A549 (cell line): Measurements from ENCODE around the gene TMOD1. TPM values are rescaled to one million over a fixed set of nuclear protein-coding genes. Genes with fewer than 3 reads are reported as not detected.

Source experiments
- ATAC-seq, 2 experiments: fragments of 200-7000 bp in 1 of 2; fragments of >200 bp in 1 of 2; cut with Nextera tagmentation in 1 of 2; cut with Tn5 transposase in 1 of 2; 3 replicates each; pipeline versions ENCODE4 v1.8.0 to v1.9.1; 2018 to 2020; ENCODE audit warnings: mild to moderate bottlenecking in 1 of 2, moderate library complexity in 1 of 2
- CTCF ChIA-PET: fragments of 300-600 bp; sonication (Branson Sonifier 250); formaldehyde crosslinking; extraction: SDS; loops from one replicate; lab custom pipeline; 2021; ENCODE audit warnings: antibody characterized with exemption, inconsistent platforms; lab: Yijun Ruan, JAX
- POLR2A ChIA-PET: fragments of 350-600 bp; formaldehyde crosslinking; extraction: SDS; loops from one replicate; lab custom pipeline; 2021; ENCODE audit warnings: antibody characterized with exemption, inconsistent platforms; lab: Yijun Ruan, JAX
- DNase-seq, 2 experiments: peaks; one replicate each; pipeline versions ENCODE4 v3.0.0 to v3.0.0-alpha.2; 2011 to 2016; ENCODE audit warnings: low read depth in 1 of 2, low spot score in 1 of 2
- FAIRE-seq: peaks from 2 replicates; lab custom pipeline; 2011; peaks lifted over from hg19 to GRCh38; lab: Jason Lieb, UNC
- H3K27ac ChIP-seq, 2 experiments: fragments of >200 bp; sonication (Bioruptor Twin); formaldehyde crosslinking; 3 replicates each; pipeline ENCODE4 v1.5.1; 2016 to 2017
- H3K4me1 ChIP-seq: fragments of >200 bp; sonication (Bioruptor Twin); formaldehyde crosslinking; 3 replicates; pipeline ENCODE4 v1.6.1; 2016
- H3K4me2 ChIP-seq: fragments of >200 bp; sonication (Bioruptor Twin); formaldehyde crosslinking; 3 replicates; pipeline ENCODE4 v1.6.1; 2016
- H3K4me3 ChIP-seq: fragments of >200 bp; sonication (Bioruptor Twin); formaldehyde crosslinking; 3 replicates; pipeline ENCODE4 v1.5.1; 2016
- H3K9me3 ChIP-seq: fragments of >200 bp; sonication (Bioruptor Twin); formaldehyde crosslinking; 3 replicates; pipeline ENCODE4 v1.6.1; 2016
- CHD4 ChIP-seq: fragments of 200-600 bp; sonication (generic); IDR thresholded peaks from 2 replicates; pipeline ENCODE4 v1.6.1; 2016; ENCODE audit warnings: antibody characterized with exemption, mild to moderate bottlenecking, borderline replicate concordance
- E2F6 ChIP-seq: IDR thresholded peaks from 2 replicates; pipeline ENCODE4 v1.6.1; 2012; ENCODE audit warnings: low read depth, borderline replicate concordance
- FOSL2 ChIP-seq, 2 experiments: fragments of 450-650 bp in 1 of 2; fragments of >200 bp in 1 of 2; sonication (Bioruptor Twin) in 1 of 2; formaldehyde crosslinking; IDR thresholded peaks; 2 replicates each; pipeline versions ENCODE4 v1.5.0 to v1.6.1; 2016 to 2020; ENCODE audit warnings: mild to moderate bottlenecking in 1 of 2, moderate library complexity in 1 of 2
- HDAC2 ChIP-seq: fragments of 200-600 bp; sonication (generic); IDR thresholded peaks from 2 replicates; pipeline ENCODE4 v1.6.1; 2016
- HOXA7 ChIP-seq: fragments of 250-450 bp; sonication (Bioruptor Pico); IDR thresholded peaks from 2 replicates; pipeline ENCODE4 v1.5.0; 2020; ENCODE audit warnings: mild to moderate bottlenecking, moderate library complexity
- MAFK ChIP-seq: fragments of 450-650 bp; IDR thresholded peaks from 2 replicates; pipeline ENCODE4 v1.6.1; 2014; ENCODE audit not compliant: partially characterized antibody
- MAZ ChIP-seq: fragments of 150-350 bp; IDR thresholded peaks from 2 replicates; pipeline ENCODE4 v1.6.1; 2014; ENCODE audit warnings: antibody characterized with exemption, low read depth, low read length, borderline replicate concordance
- PHF8 ChIP-seq: fragments of 200-600 bp; sonication (generic); IDR thresholded peaks from 2 replicates; pipeline ENCODE4 v1.6.1; 2016; ENCODE audit warnings: low read depth, mild to moderate bottlenecking, antibody characterized with exemption, moderate library complexity, borderline replicate concordance
- RARB ChIP-seq: fragments of 250-450 bp; sonication (Bioruptor Pico); IDR thresholded peaks from 2 replicates; pipeline ENCODE4 v1.8.0; 2021; ENCODE audit warnings: mild to moderate bottlenecking, moderate library complexity
- REST ChIP-seq: fragments of 200-600 bp; sonication (generic); IDR thresholded peaks from 2 replicates; pipeline ENCODE4 v1.6.1; 2016; ENCODE audit warnings: antibody characterized with exemption, mild to moderate bottlenecking, moderate library complexity
- ZC3H11A ChIP-seq: fragments of 450-650 bp; IDR thresholded peaks from 2 replicates; pipeline ENCODE4 v1.6.1; 2014; ENCODE audit warnings: antibody characterized with exemption, mild to moderate bottlenecking
- WGBS: methylation state at CpG from one replicate; pipeline ENCODE4 v1.1.6; 2017; ENCODE audit errors: missing lambda C conversion rate; 5-methylcytosine and 5-hydroxymethylcytosine counted together
- polyA plus RNA-seq, 4 experiments: library from polyadenylated mRNA; depleted of rRNA in 3 of 4; stranded (reverse); fragments of >200 nt; fragmentation: RNase III in 1 of 4; extraction: RNeasy Plus Mini Kit Qiagen cat#74134 plus additional on column Dnase treatment in 1 of 4; gene quantifications; 2 replicates in 3 of 4; 3 replicates in 1 of 4; pipeline ENCODE4 v1.2.3, GENCODE V29; 2011 to 2017
- TF ChIP-seq, protein P1 (sequence below): IDR thresholded peaks from 2 replicates; pipeline ENCODE4 v1.6.1; 2012
- TF ChIP-seq, protein P2 (sequence below): fragments of >200 bp; sonication (Bioruptor Twin); formaldehyde crosslinking; IDR thresholded peaks from 2 replicates; pipeline ENCODE4 v1.6.1; 2016
- TF ChIP-seq, protein P3 (sequence below): fragments of 250-450 bp; sonication (Bioruptor Pico); IDR thresholded peaks from 2 replicates; pipeline ENCODE4 v1.5.0; 2020; ENCODE audit warnings: low read depth, mild to moderate bottlenecking, moderate library complexity
- TF ChIP-seq, protein P4 (sequence below): fragments of 450-650 bp; IDR thresholded peaks from 2 replicates; pipeline ENCODE4 v1.6.1; 2014; ENCODE audit warnings: antibody characterized with exemption
- TF ChIP-seq, protein P5 (sequence below): fragments of 150-350 bp; IDR thresholded peaks from 2 replicates; pipeline ENCODE4 v1.6.1; 2014; ENCODE audit warnings: low read depth, mild to moderate bottlenecking, low read length

Gene TMOD1
- polyA plus RNA-seq, 2 of the 4 experiments (the other 2 are of a cell fraction) = 0.28 to 0.80 TPM

- no peak for TF ChIP-seq REST
- no peak for TF ChIP-seq PHF8
- TF ChIP-seq MAZ = no peak
- TF ChIP-seq, protein P1, sequence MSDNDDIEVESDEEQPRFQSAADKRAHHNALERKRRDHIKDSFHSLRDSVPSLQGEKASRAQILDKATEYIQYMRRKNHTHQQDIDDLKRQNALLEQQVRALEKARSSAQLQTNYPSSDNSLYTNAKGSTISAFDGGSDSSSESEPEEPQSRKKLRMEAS = no peak
- no peak for TF ChIP-seq FOSL2 (IDR thresholded peaks at IDR 0.05)
- TF ChIP-seq FOSL2 (CRISPR knock-in tag; IDR thresholded peaks at IDR 0.05) = no peak
- TF ChIP-seq, protein P2, sequence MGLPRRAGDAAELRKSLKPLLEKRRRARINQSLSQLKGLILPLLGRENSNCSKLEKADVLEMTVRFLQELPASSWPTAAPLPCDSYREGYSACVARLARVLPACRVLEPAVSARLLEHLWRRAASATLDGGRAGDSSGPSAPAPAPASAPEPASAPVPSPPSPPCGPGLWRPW = no peak
Observed at GRCh38 chr9:97531888-97532376, 30.5 kb downstream of the TMOD1 start (continued).

DNA sequence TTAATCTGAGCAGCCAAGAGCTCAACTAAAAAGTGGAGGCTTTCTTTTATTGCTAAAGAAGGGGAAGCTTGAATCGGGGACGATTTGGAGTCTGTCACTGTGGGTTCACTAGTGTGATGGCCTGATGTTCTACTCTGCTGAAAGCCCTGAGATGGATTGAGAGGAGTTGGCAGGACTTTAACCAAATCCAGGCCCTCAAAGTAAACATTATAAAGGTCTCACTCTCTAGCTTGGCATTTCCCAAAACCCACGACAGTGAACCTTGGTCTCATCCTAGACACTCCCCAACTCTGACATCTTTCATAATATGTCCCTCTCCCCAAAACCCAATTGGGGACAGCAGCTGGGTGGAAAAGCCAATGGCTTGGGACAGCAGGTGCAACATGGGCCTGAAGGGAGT, 32.7 kb downstream of the TMOD1 start:
- 48% methylated on average over 3 of the region's 3 CpGs for WGBS
- ChIA-PET CTCF (interaction anchor here (1.3 to 3.1 kb wide), 4 partner anchors 13 to 65 kb away, joined by 6 to 12 read pairs (median 9); no protein-coding TSS in a partner anchor), POLR2A (no interaction called here)
- FAIRE-seq (no peak), ATAC-seq (no peak), DNase-seq (no peak)
- no peak overlapping the region for H3K4me3 ChIP-seq
- H3K9me3 ChIP-seq = no peaks in the 10 kb centered on the region
- no peak overlapping the region for H3K27ac ChIP-seq
- H3K4me2 ChIP-seq = no peak overlapping the region
- TF ChIP-seq MAFK (no peak), HOXA7 (CRISPR knock-in tag) (no peak), REST (no peak), E2F6 (no peak), CHD4 (no peak), MAZ (no peak), RARB (CRISPR knock-in tag) (no peak), ZC3H11A (no peak), HDAC2 (no peak)
- TF ChIP-seq, protein P3, sequence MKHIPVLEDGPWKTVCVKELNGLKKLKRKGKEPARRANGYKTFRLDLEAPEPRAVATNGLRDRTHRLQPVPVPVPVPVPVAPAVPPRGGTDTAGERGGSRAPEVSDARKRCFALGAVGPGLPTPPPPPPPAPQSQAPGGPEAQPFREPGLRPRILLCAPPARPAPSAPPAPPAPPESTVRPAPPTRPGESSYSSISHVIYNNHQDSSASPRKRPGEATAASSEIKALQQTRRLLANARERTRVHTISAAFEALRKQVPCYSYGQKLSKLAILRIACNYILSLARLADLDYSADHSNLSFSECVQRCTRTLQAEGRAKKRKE (CRISPR knock-in tag) = no peak
- TF ChIP-seq, protein P4, sequence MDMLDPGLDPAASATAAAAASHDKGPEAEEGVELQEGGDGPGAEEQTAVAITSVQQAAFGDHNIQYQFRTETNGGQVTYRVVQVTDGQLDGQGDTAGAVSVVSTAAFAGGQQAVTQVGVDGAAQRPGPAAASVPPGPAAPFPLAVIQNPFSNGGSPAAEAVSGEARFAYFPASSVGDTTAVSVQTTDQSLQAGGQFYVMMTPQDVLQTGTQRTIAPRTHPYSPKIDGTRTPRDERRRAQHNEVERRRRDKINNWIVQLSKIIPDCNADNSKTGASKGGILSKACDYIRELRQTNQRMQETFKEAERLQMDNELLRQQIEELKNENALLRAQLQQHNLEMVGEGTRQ = no peak
- TF ChIP-seq, protein P5, sequence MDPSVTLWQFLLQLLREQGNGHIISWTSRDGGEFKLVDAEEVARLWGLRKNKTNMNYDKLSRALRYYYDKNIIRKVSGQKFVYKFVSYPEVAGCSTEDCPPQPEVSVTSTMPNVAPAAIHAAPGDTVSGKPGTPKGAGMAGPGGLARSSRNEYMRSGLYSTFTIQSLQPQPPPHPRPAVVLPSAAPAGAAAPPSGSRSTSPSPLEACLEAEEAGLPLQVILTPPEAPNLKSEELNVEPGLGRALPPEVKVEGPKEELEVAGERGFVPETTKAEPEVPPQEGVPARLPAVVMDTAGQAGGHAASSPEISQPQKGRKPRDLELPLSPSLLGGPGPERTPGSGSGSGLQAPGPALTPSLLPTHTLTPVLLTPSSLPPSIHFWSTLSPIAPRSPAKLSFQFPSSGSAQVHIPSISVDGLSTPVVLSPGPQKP = no peak
- H3K4me1 ChIP-seq = peaks cover 7% of the 10 kb centered on the region; the same call in 1 of the 3 replicates
